ENCODE measurements around the gene C1S. TPM values are rescaled to one million over a fixed set of nuclear protein-coding genes. Genes with fewer than 3 reads are reported as not detected.

Gene C1S
- total RNA-seq, 4 donors from 2014 or later = 52.6 to 187 (median 59.3) TPM

DNA sequence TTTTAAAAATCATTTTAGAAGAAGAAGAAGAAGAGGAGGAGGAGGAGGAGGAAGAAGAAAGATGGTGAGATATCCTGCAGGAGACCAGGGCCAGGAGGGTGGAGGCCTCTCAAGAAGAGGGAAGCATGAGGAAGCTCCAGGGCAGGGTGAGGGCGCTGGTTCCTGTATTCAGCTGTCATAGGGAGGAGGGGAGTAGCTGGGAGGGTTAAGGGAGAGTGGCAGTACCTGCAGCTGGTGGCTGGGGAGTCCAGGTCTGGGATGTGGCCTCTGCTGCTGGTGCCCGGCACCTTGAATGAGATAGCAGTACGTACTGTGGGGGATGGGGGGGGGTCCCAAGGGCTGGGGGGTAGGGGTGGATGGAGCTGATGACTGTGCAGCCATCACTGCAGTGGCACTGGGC is 58.4 kb downstream of the C1S start:
- TF ChIP-seq POLR2A (IDR thresholded peaks at IDR 0.05) = no peak
- TF ChIP-seq, protein P1, sequence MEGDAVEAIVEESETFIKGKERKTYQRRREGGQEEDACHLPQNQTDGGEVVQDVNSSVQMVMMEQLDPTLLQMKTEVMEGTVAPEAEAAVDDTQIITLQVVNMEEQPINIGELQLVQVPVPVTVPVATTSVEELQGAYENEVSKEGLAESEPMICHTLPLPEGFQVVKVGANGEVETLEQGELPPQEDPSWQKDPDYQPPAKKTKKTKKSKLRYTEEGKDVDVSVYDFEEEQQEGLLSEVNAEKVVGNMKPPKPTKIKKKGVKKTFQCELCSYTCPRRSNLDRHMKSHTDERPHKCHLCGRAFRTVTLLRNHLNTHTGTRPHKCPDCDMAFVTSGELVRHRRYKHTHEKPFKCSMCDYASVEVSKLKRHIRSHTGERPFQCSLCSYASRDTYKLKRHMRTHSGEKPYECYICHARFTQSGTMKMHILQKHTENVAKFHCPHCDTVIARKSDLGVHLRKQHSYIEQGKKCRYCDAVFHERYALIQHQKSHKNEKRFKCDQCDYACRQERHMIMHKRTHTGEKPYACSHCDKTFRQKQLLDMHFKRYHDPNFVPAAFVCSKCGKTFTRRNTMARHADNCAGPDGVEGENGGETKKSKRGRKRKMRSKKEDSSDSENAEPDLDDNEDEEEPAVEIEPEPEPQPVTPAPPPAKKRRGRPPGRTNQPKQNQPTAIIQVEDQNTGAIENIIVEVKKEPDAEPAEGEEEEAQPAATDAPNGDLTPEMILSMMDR (IDR thresholded peaks at IDR 0.05) = no peak
- no peak for DNase-seq (ENCODE audit: low spot score in 2 of 2)
- H3K4me3 ChIP-seq (ENCODE audit: low read depth, poor library complexity, severe bottlenecking) = no peak overlapping the region
- WGBS, 2 donors = 76 to 79% methylated on average over 3 of the region's 3 CpGs
- intact Hi-C loops (cut with DNase I; ENCODE audit: low total_unique reads) = loop anchor here (10.0 kb wide), 2 partner anchors 64 to 194 kb away; partner anchors contain the start of gene ATN1

- intact Hi-C loops (cut with DNase I; ENCODE audit: low total_unique reads) = no loop called here
- DNase-seq (ENCODE audit: low spot score in 2 of 2) = no peak
- no peak overlapping the region for H3K4me3 ChIP-seq (ENCODE audit: low read depth, poor library complexity, severe bottlenecking)
- WGBS, 2 donors = 87 to 88% methylated on average over 5 of the region's 5 CpGs
- no peak for TF ChIP-seq POLR2A (IDR thresholded peaks at IDR 0.05)
- TF ChIP-seq, protein P1 (IDR thresholded peaks at IDR 0.05) = no peak
Observed at GRCh38 chr12:7120166-7120565, 59.6 kb downstream of the C1S start.

Other genes starting within 250 kb of the C1S start
- 1 to 10 TPM in 2 of 4 donors, under 1 TPM in 1, not detected in 1; 0.65 to 1.4 (median 1.3) TPM for gene GPR162, start 238.9 kb upstream of the C1S start, total RNA-seq
- 10 to 100 TPM in 2 of 4 donors, 1 to 10 TPM in 2; 8.8 to 18.2 (median 11.8) TPM for gene P3H3, start 232.3 kb upstream of the C1S start, total RNA-seq
- gene GNB3, start 219.8 kb upstream of the C1S start, total RNA-seq = 1 to 10 TPM in 1 of 4 donors, under 1 TPM in 2, not detected in 1; 0.17 to 1.2 (median 0.52) TPM
- 1 to 10 TPM; 2.0 to 7.1 (median 2.9) TPM for gene CDCA3, start 209.4 kb upstream of the C1S start, total RNA-seq
- gene USP5, start 208.6 kb upstream of the C1S start, total RNA-seq = 10 to 100 TPM; 61.9 to 79.3 (median 72.5) TPM
- 100 to 1,000 TPM; 265 to 558 (median 432) TPM for gene TPI1, start 193.2 kb upstream of the C1S start, total RNA-seq
- 10 to 100 TPM in 3 of 4 donors, 1 to 10 TPM in 1; 6.8 to 14.7 (median 11.5) TPM for gene SPSB2, start 187.4 kb upstream of the C1S start, total RNA-seq
- gene LRRC23, start 155.9 kb upstream of the C1S start, total RNA-seq = 10 to 100 TPM in 1 of 4 donors, 1 to 10 TPM in 3; 6.4 to 11.5 (median 8.2) TPM
- gene ENO2, start 146.1 kb upstream of the C1S start, total RNA-seq = 1 to 10 TPM; 3.6 to 7.9 (median 6.1) TPM
- gene ATN1, start 132.8 kb upstream of the C1S start, total RNA-seq = 100 to 1,000 TPM in 1 of 4 donors, 10 to 100 TPM in 3; 33.4 to 115 (median 64.0) TPM
- gene RNU7-1, start 116.9 kb upstream of the C1S start, total RNA-seq = not detected
- 100 to 1,000 TPM; 341 to 526 (median 418) TPM for gene C12orf57, start 116.7 kb upstream of the C1S start, total RNA-seq
- 10 to 100 TPM; 31.8 to 44.5 (median 34.4) TPM for gene PTPN6, start 109.4 kb upstream of the C1S start, total RNA-seq
- gene PHB2, start 90.1 kb upstream of the C1S start, total RNA-seq = 100 to 1,000 TPM; 176 to 256 (median 221) TPM
- gene EMG1, start 89.8 kb upstream of the C1S start, total RNA-seq = 10 to 100 TPM; 31.7 to 43.1 (median 34.7) TPM
- gene LPCAT3, start 42.2 kb upstream of the C1S start, total RNA-seq = 10 to 100 TPM; 29.6 to 51.2 (median 48.4) TPM
- 100 to 1,000 TPM in 1 of 4 donors, 10 to 100 TPM in 3; 65.0 to 259 (median 84.7) TPM for gene C1R, start 31.7 kb downstream of the C1S start, total RNA-seq
- gene C1RL, start 48.5 kb downstream of the C1S start, total RNA-seq = 10 to 100 TPM; 38.1 to 42.3 (median 40.4) TPM
- gene RBP5, start 68.2 kb downstream of the C1S start, total RNA-seq = 1 to 10 TPM in 1 of 4 donors, under 1 TPM in 1, not detected in 2; 0.26 to 2.5 TPM
- gene CLSTN3, start 69.7 kb downstream of the C1S start, total RNA-seq = 10 to 100 TPM; 22.1 to 41.1 (median 31.7) TPM
- 10 to 100 TPM; 20.5 to 46.4 (median 33.9) TPM for gene PEX5, start 129.0 kb downstream of the C1S start, total RNA-seq
- gene ACSM4, start 243.4 kb downstream of the C1S start, total RNA-seq = under 1 TPM in 1 of 4 donors, not detected in 3; 0.10 TPM

All from lower leg skin (tissue), 4 donors.